ENCODE data around the gene PTPRT.

Gene PTPRT

DNA sequence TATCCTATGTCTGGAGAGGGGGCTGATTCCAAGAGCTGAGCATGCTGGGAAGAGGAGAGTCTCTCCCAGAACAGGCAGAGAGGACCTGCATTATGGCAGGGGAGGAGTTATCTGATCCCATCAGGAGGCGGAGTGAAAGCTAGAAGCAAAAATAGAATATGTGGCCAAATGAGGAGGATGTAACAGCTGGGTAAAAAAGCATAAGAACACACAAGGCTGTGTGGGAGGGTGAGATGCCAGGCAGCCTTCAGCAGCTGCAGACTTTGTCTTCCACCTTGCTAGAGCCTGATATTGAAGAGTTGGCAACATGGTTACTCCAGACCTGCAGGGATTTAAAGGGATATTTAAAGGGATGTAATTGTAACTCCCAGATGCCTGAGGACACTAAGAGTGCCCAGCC lies 167.1 kb downstream of the PTPRT start:
- no peak for DNase-seq (ENCODE audit: low spot score)

- DNase-seq (ENCODE audit: low spot score), result no peak
These were observed 167.6 kb downstream of the PTPRT start for GRCh38 chr20:43022081-43022480.

GRCh38 chr20:43017241-43018030 lies 172.3 kb downstream of the PTPRT start:
- DNase-seq (ENCODE audit: low spot score), result no peak

DNA sequence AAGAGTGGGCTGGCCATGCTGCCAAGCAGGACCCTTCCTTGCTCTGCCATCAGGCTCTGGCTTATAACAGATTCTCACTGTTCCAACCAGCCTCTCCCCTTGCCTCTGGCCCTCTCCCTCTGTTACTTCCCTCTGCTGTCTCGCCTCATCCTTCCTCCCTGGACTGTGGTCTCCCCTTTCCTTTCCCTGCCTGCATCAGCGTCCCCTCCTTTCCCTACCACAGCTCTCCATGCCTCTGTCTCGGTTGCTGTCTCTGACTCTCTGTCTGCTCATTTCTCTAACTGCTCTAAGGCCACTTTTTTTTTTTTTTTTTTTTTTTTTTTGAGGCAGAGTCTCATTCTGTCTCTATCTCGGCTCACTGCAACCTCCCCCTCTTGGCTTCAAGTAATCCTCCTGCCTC lies 173.4 kb downstream of the PTPRT start:
- no peak for DNase-seq (ENCODE audit: low spot score)

GRCh38 chr20:43015566-43015965 lies 174.1 kb downstream of the PTPRT start:
- no peak for DNase-seq (ENCODE audit: low spot score)

DNA sequence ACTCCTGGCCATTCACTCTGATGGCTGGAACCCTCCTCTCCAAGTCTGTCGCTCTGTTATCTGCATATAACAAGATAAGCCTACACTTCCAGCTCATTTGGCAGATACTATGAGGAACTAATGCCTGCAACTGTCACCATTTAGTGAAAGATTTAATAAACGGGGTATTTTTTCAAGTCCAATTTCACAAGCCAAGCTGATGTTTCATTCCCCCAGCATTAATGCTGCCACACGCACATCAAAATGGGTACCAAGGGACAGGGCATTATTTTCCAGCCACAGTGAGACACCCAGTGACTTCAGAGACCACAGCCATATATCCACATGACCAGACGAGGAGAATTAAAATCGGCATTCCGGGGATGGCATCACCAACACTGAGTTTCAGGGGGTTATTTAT lies 175.5 kb downstream of the PTPRT start:
- no peak for DNase-seq (ENCODE audit: low spot score)

DNA sequence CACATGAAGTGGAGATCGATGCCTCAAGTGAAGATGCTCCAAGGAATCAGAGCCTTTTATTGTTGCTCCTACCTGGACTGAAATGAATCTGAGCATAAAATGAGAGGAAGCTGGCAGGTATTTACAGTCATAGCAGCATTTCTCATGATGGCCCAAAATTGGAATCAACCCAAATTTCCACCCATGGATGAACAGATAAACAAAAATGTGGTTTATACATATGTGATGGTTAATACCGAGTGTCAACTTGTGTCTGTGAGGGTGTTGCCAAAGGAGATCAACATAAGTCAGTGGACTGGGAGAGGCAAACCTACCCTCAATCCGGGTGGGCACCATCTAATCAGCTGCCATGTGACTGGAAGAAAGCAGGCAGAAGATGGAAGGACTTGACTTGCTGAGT lies 178.2 kb downstream of the PTPRT start:
- DNase-seq (ENCODE audit: low spot score), result no peak

DNA sequence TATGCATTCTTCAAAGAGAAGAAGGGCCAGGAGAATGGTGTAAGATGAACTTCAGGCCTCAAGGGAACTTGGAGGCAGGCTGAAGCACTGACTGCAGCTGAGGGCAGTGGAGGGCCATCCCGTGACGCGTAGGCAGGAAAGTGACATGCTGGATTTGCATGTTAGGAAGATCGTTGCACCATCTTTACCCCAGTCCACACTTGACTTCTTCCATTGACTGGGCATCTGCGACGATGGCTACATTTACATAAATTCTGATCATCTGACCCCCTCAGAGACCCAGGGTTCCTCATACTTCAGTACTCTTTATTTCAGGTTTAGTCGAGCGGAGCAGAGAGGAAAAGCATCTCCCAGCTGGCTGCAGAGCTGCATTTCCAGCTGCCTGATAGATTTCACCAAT lies 180.2 kb downstream of the PTPRT start:
- DNase-seq (ENCODE audit: low spot score), result no peak

DNA sequence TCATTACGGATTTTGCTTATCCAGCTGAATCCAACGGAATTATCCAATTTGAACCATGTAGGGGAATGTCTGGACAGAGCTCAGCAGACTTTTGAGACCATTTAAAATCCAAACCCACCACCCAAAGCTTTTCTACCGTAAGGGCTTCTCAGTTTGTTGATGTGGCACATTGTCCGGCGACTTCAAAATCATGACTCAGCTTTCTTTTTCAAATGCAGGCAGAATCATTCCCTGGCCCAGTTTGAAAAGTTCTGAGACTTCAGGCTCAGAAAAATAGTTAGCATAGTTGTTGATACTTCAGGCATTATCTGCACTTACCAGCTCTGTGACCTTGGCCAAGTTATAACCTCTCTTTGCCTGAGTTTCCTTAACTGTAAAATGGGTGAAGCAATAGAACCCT lies 182.2 kb downstream of the PTPRT start:
- DNase-seq (ENCODE audit: low spot score), result no peak

- no peak for DNase-seq (ENCODE audit: low spot score)
These were observed 182.9 kb downstream of the PTPRT start for GRCh38 chr20:43006651-43007375.

DNA sequence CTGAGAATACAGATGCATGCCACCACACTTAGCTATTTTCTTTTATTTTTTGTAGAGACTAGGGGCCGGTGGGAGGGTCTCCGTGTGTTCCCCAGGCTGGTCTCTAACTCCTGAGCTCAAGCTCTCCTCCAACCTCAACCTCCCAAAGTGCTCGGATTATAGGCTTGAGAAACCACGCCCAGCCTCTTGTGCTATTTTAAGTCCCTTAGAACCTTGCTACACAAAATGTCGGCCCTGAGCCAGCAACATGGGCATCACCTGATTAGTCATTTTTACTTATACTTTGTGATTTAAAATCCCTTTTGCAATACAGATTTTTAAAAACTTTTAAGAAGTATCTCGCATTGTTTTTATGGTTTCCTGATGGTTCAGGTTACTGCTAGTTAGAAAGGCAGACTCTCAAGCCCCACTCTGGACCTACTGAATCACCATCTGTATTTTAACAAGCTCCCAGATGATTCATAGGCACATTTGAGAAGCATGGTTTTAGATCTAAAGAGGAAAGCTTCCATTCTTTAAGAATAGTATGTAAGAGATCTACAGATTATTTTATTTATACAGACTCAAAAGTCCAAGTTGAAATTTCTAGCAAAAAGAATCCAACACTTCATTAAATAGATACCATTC lies 186.3 kb downstream of the PTPRT start:
- no peak for DNase-seq (ENCODE audit: low spot score)

DNA sequence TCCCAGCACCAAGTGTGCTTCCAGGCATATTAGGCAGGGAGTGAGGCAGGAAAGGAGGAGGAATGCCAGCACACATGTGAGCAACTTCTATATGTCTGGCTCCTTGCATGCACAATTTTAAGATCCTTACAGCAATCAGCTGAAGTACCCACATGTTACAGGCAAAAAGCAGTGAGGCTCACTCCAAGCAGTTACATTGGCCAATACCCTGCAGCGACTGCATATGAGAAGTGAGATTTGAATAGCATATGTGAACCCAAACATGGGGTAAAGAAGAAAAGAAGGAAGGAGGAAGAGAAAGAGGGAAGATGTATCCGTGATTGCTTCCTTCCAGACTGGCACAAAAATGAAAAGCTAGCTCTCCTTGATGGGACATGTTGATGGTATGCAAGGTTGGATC lies 193.6 kb downstream of the PTPRT start:
- DNase-seq (ENCODE audit: low spot score), result no peak

GRCh38 chr20:42988319-42988718 lies 201.4 kb downstream of the PTPRT start:
- no peak for DNase-seq (ENCODE audit: low spot score)

DNA sequence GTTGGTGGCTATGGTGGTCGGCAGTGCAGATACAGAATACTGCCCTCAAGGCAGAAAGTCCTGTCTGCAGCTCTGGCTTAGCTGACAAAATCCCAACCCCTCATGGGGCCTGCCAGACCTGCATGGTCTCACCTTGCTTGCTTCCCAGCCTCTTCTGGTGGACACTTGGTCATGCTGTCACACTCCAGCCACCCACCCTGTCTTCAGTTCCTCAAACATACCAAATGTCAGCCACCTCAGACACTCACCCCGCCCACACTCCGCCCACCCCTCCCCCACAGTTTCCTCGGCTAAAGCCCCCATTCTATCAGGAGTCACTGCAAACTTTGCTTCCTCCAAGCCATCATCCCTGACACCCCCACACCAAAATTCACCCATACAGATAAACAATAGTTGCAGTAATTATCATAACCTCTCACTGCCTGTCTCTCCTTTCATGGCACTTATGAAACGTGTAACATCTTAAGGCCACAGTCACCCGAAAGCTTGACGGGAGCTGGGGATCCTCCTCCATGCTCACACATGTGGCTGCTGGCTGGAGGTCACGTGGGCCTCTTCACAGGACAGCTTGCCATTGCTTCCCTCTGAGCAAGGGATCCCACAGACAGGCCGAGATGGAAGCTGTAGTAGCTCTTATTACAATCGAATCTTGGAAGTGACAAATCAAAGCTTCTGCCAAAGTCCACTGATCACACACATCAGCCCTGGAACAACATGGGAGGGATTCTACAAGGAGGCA lies 202.2 kb downstream of the PTPRT start:
- DNase-seq (ENCODE audit: low spot score), result no peak

DNA sequence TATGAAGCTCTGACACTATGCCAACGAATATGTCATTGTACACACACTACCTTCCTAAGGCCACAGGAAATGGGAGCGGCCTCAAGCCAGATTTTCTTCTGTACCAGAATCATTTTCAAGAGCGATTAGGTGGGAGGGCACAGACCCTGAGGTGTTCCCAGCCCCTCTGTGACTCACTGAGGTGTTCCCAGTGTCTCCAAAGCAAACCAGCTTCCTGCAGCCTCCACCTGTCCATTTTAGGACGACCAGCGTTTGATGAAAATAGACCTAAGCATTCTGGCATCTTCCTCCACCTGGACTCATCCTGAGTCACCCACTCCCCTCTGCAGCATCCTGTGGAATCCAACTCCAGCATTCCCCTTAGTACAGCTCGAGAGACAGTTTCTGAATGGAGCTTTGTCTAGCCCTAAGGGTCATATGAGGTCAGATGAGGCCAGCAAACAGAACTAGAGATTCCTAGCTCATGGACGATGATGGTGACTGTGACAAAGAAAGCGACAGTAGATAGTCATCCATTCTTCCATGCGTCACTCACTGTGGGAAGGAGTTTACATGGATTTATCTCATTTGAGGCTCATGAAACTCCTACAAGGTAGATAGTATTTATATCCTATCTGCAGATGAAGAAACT lies 203.4 kb downstream of the PTPRT start:
- DNase-seq (ENCODE audit: low spot score), result no peak

DNA sequence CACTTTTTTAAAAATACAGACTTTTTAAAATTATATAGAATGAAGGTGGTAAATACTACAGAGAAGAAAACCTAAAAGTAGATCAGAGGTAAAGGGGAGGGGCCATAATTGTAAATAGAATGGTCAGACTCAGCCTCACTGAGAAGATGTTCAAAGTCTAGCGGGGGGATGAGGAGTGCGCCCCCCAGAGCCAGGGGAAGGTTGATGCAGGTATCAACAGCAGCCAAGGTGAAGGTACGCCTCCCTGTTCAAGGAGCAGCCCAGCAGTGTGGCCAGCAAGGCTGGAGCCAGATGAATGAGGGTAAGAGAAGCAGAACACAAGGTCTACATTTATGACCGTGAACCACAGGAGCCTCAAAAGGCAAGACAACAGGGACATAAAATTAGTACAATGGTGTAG lies 204.1 kb downstream of the PTPRT start:
- no peak for DNase-seq (ENCODE audit: low spot score)

- no peak for DNase-seq (ENCODE audit: low spot score)
These were observed 207.5 kb downstream of the PTPRT start for GRCh38 chr20:42982218-42982617.

- DNase-seq (ENCODE audit: low spot score), result no peak
These were observed 208.5 kb downstream of the PTPRT start for GRCh38 chr20:42981253-42981652.

GRCh38 chr20:42979720-42980119 lies 210.0 kb downstream of the PTPRT start:
- DNase-seq (ENCODE audit: low spot score), result no peak

DNA sequence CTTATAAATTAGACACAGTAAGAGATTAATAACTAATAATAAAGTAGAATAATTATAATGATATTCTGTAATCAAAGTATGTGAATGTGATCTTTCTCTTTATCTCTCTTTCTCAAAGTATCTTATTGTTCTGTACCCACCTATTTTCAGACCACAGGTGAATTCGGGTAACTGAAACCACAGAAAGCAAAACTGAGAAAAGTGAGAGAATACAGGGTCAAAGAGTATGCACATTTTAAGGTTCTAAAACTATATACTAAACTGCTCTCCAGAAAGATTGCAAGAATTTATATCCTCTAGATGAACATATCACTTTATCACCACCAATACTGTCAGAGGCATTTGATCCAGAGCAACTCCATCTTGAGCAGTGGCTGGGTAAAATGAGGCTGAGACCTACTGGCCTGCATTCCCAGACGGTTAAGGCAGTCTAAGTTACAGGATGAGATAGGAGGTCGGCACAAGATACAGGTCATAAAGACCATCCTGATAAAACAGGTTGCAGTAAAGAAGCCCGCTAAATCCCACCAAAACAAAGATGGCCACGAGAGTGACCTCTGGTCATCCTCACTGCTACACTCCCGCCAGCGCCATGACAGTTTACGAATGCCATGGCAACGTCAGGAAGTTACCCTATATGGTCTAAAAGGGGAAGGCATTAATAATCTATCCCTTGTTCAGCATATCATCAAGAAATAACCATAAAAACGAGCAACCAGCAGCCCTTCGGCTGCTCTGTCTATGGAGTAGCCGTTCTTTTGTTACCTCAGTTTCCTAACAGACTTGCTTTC lies 211.3 kb downstream of the PTPRT start:
- DNase-seq (ENCODE audit: low spot score), result no peak

- no peak for DNase-seq (ENCODE audit: low spot score)
These were observed 213.7 kb downstream of the PTPRT start for GRCh38 chr20:42975974-42976373.

All from AG08395 (cell line).